Spleen (tissue), 11 donors: Measurements from ENCODE around the gene STK40. TPM values are rescaled to one million over a fixed set of nuclear protein-coding genes. Genes with fewer than 3 reads are reported as not detected.

Source experiments
- DNase-seq: peaks from one replicate; pipeline ENCODE4 v3.0.0-alpha.2; 2020
- H3K27ac ChIP-seq, 8 donors: fragments of 200-600 bp; sonication (generic) in 7 of 8; 1 replicate in 4 of 8; 2 replicates in 4 of 8; pipeline versions ENCODE4 v1.5.0 to v1.8.0; 2016 to 2021; ENCODE audit warnings: inconsistent platforms in 4 of 8, mild to moderate bottlenecking in 4 of 8, moderate library complexity in 1 of 8
- H3K27me3 ChIP-seq, 7 donors: fragments of 200-600 bp; sonication (generic) in 6 of 7; replicated peaks in 1 of 7; 1 replicate in 4 of 7; 2 replicates in 3 of 7; pipeline versions ENCODE4 v1.5.0 to v1.8.0; 2016 to 2021; ENCODE audit warnings: inconsistent platforms in 3 of 7, mild to moderate bottlenecking in 1 of 7
- H3K36me3 ChIP-seq, 6 donors: fragments of 200-600 bp; sonication (generic) in 5 of 6; 1 replicate in 4 of 6; 2 replicates in 2 of 6; pipeline versions ENCODE4 v1.5.0 to v1.8.0; 2016 to 2021; ENCODE audit warnings: inconsistent platforms in 2 of 6
- H3K4me1 ChIP-seq, 6 donors: fragments of 200-600 bp; sonication (generic) in 5 of 6; 1 replicate in 3 of 6; 2 replicates in 3 of 6; pipeline versions ENCODE4 v1.5.0 to v1.8.0; 2016 to 2021; ENCODE audit warnings: inconsistent platforms in 3 of 6
- H3K4me3 ChIP-seq, 8 donors: fragments of 200-600 bp; sonication (generic) in 7 of 8; 1 replicate in 4 of 8; 2 replicates in 4 of 8; pipeline versions ENCODE4 v1.5.0 to v1.8.0; 2016 to 2021; ENCODE audit warnings: inconsistent platforms in 4 of 8, mild to moderate bottlenecking in 4 of 8, moderate library complexity in 2 of 8
- H3K9me3 ChIP-seq, 8 donors: fragments of 200-600 bp; sonication (generic) in 7 of 8; 1 replicate in 4 of 8; 2 replicates in 4 of 8; pipeline versions ENCODE4 v1.5.0 to v1.8.0; 2016 to 2021; ENCODE audit warnings: inconsistent platforms in 4 of 8
- POLR2A ChIP-seq, 3 donors: fragments of 450-650 bp; IDR thresholded peaks; one replicate each; pipeline ENCODE4 v1.5.1; 2017; ENCODE audit warnings: antibody characterized with exemption in 3 of 3, mild to moderate bottlenecking in 1 of 3
- POLR2AphosphoS5 ChIP-seq, 3 donors: sonication (generic); formaldehyde crosslinking; IDR thresholded peaks; one replicate each; pipeline ENCODE4 v1.5.1; 2017; ENCODE audit warnings: antibody characterized with exemption in 3 of 3
- WGBS, 5 donors: extraction: QIAGEN DNeasy Blood & Tissue Kit in 3 of 5; methylation state at CpG; one replicate each; pipeline versions ENCODE4 v1.1.5 to v1.1.7; 2013 to 2018; 5-methylcytosine and 5-hydroxymethylcytosine counted together
- intact Hi-C: fragments of 100-400 bp; cut with DNase I; formaldehyde crosslinking; loops from one replicate; pipeline ENCODE4 v1.15.0; 2023; ENCODE audit warnings: low total_unique reads
- polyA plus RNA-seq, 3 donors: library from polyadenylated mRNA; stranded (reverse); fragments of 200-250 nt; gene quantifications; one replicate each; pipeline ENCODE4 v1.2.1, GENCODE V29; 2013
- total RNA-seq, 7 donors: library from RNA; depleted of rRNA in 3 of 7; stranded (reverse); fragments of >200 nt in 3 of 7; fragmentation: NEBNext Ultra II Directional in 4 of 7; extraction: Animal tissue kit (Norgen Biotek cat#: 25700) in 4 of 7; gene quantifications; one replicate each; pipeline versions ENCODE4 v1.1.0 to v1.2.1, GENCODE V29; 2016 to 2021
- TF ChIP-seq, protein P1 (sequence below), 11 experiments: fragments of 200-600 bp in 7 of 11; fragments of 450-650 bp in 4 of 11; sonication (generic) in 4 of 11; IDR thresholded peaks in 8 of 11; conservative IDR thresholded peaks in 3 of 11; 1 replicate in 7 of 11; 2 replicates in 4 of 11; pipeline versions ENCODE4 v1.4.0 to v1.8.0; 2016 to 2021; ENCODE audit warnings: antibody characterized with exemption in 11 of 11, inconsistent platforms in 4 of 11, mild to moderate bottlenecking in 1 of 11
- donor health status: healthy with polysubstance abuse.
- donor health status: DM: no; HTN: no; CAD: no; lungs with moderate emphysema.
- donor health status: DM: no; HTN: no; CAD: no.
- donor health status: Bipolar disorder and iron deficiency.
- donor health status: healthy.
- donor health status: DM: no; HTN: no; CAD: no.
- donor health status: DM: yes; HTN: yes; CAD: no.

Gene STK40
- total and polyA plus RNA-seq, 10 donors = 13.7 to 79.2 (median 48.9) TPM

DNA sequence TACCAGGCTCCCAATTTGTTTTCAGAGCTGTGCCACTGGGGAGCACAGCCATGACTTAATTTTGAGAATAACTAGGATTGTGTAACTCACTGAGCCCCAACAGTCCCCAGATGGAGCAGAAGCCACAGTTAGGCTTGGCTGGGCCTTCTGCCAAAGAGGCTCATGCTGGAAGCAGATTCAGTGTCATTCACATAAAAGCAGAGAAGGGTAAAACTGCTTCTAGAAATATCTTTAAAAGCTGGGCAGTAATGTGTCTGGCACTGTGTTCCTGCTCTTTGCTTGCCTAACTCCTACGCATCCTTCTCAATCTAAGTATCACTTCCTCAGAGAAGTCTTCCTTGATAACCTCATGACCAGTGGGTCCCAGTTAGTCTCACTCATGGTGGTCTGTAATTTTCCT is 20.3 kb downstream of the STK40 start:
- 34 to 50% (median 48%) methylated on average over 1 of the region's 1 CpG for WGBS, 5 donors

DNA sequence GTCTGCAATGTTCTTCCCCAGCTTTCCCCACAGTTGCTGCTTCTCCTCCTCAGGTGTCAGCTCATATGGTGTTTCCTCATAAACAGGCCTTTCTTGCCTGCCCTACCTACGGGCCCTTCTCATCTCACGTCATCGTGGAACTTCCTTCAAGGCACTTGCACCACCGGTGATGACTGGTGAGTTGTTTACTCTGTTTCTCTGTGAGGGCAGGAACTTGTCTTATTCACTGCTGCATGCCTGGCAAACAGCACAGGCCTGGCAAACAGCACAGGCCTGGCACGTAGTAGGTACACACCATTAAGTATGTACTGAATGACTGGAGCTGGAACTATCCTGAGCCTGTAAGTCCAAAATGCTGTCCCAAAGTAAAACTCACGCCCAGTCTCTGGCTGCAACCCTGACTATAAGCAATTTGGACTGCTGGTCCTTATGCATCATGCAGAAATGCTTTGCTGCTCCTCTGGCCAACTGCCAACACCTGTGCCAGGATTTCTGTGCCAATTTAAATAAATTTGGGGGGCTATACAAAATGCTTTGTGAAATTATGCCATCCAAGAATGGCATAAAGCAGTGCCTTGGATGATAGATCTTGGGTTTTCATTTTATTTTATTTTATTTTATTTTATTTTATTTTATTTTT is 25.7 kb downstream of the STK40 start:
- WGBS, 5 donors = 52 to 66% (median 61%) methylated on average over 6 of the region's 6 CpGs
- intact Hi-C loops = no loop called here
- Histone ChIP-seq H3K4me3 (peak overlapping the region in 1 of 8 donors; percentile 57), H3K9me3 (no peaks in the 10 kb centered on the region), H3K36me3 (peaks cover 0 to 91% (median 41%) of the 10 kb centered on the region in 6 donors), H3K4me1 (peaks cover 4 to 54% (median 35%) of the 10 kb centered on the region in 6 donors), H3K27ac (peak overlapping the region in 7 of 8 donors; percentile 61 to 90 (median 86)), H3K27me3 (no peaks in the 10 kb centered on the region)
- no peak for DNase-seq
- TF ChIP-seq POLR2AphosphoS5 (IDR thresholded peaks at IDR 0.05) = peak in 2 of 3 donors; percentile 9 to 83
- TF ChIP-seq POLR2A (IDR thresholded peaks at IDR 0.05) = no peak

More for the DNA sequence above, 20.3 kb downstream of the STK40 start:
- Histone ChIP-seq H3K4me3 (peak overlapping the region in 1 of 8 donors; percentile 54), H3K4me1 (peaks cover 27 to 86% (median 67%) of the 10 kb centered on the region in 6 donors), H3K27me3 (no peaks in the 10 kb centered on the region), H3K36me3 (peaks cover 0 to 60% (median 16%) of the 10 kb centered on the region in 6 donors), H3K27ac (peak overlapping the region in 7 of 8 donors; percentile 77 to 97 (median 84)), H3K9me3 (no peaks in the 10 kb centered on the region)
- intact Hi-C loops = no loop called here
- no peak for DNase-seq
- TF ChIP-seq POLR2AphosphoS5 (IDR thresholded peaks at IDR 0.05) = peak in 1 of 3 donors; percentile 4
- no peak for TF ChIP-seq POLR2A (IDR thresholded peaks at IDR 0.05)
- TF ChIP-seq, protein P1, sequence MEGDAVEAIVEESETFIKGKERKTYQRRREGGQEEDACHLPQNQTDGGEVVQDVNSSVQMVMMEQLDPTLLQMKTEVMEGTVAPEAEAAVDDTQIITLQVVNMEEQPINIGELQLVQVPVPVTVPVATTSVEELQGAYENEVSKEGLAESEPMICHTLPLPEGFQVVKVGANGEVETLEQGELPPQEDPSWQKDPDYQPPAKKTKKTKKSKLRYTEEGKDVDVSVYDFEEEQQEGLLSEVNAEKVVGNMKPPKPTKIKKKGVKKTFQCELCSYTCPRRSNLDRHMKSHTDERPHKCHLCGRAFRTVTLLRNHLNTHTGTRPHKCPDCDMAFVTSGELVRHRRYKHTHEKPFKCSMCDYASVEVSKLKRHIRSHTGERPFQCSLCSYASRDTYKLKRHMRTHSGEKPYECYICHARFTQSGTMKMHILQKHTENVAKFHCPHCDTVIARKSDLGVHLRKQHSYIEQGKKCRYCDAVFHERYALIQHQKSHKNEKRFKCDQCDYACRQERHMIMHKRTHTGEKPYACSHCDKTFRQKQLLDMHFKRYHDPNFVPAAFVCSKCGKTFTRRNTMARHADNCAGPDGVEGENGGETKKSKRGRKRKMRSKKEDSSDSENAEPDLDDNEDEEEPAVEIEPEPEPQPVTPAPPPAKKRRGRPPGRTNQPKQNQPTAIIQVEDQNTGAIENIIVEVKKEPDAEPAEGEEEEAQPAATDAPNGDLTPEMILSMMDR (IDR thresholded peaks at IDR 0.05 in 8 of 11, conservative IDR thresholded peaks at IDR 0.05 in 3 of 11) = no peak

DNA sequence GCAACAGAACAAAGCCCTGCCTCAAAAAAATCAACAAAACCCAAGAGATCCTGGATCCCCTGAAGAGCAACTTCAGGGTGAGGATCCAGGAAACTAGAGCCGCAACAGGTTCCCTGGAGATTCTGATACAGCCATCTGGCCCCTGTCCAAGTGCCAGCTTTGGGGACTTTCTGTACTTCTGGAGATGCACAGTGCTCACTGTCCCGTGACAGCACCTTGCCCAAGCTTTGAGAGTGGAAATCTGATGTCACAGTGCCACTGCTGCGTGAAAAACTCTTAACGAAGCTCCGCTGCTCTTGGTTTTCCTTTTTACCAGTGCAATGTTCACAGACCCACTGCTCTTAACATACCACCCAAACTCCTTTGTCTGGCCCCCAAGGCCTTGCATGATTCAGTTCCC is 26.3 kb downstream of the STK40 start:
- Histone ChIP-seq H3K27ac (peak overlapping the region in 7 of 8 donors; percentile 61 to 90 (median 86)), H3K9me3 (no peaks in the 10 kb centered on the region), H3K36me3 (peaks cover 0 to 94% (median 48%) of the 10 kb centered on the region in 6 donors), H3K4me1 (peaks cover 4 to 47% (median 31%) of the 10 kb centered on the region in 6 donors), H3K27me3 (no peaks in the 10 kb centered on the region), H3K4me3 (peak overlapping the region in 1 of 8 donors; percentile 57)
- 55 to 86% (median 68%) methylated on average over 5 of the region's 5 CpGs for WGBS, 5 donors
- intact Hi-C loops = no loop called here
- DNase-seq = no peak
- TF ChIP-seq, protein P1 (IDR thresholded peaks at IDR 0.05 in 8 of 11, conservative IDR thresholded peaks at IDR 0.05 in 3 of 11) = no peak
- TF ChIP-seq POLR2A (IDR thresholded peaks at IDR 0.05) (no peak), POLR2AphosphoS5 (IDR thresholded peaks at IDR 0.05) (no peak)

DNA sequence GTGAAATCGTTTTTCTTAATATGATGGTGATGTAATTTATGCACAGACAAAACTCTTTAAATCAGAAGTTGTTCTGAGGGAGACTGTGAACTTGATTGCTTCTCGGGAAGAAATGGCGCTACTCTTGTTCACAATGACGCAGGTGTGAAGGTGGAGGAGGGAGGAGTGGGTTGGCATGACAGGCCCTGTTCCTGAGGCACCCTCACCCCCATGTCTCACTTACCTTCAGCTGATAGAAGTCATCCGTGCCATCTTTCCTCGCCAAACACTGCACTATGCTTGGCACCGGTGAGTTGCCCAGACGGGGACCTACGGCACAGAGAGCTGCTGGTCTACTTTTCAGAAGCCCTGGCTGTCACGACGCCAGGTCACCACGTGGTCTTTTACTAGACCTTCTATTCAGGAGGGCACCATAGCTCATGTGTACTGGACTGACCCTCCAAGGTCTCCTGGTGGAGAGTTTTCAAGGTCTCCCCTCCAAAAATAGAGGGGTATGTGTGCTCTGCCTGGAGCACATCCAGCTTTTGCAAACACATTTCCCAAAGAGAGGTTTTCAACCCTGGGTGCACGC is 27.1 kb downstream of the STK40 start:
- no peaks in the 10 kb centered on the region for H3K9me3 ChIP-seq
- peak overlapping the region in 1 of 8 donors; percentile 57 for H3K4me3 ChIP-seq
- intact Hi-C loops = no loop called here
- peaks cover 4 to 49% (median 31%) of the 10 kb centered on the region in 6 donors for H3K4me1 ChIP-seq
- peak overlapping the region in 5 of 8 donors; percentile 61 to 90 (median 86) for H3K27ac ChIP-seq
- H3K27me3 ChIP-seq = no peaks in the 10 kb centered on the region
- 80 to 92% (median 88%) methylated on average over 13 of the region's 13 CpGs for WGBS, 5 donors
- H3K36me3 ChIP-seq = peaks cover 0 to 100% (median 55%) of the 10 kb centered on the region in 6 donors
- DNase-seq = no peak
- TF ChIP-seq POLR2A (IDR thresholded peaks at IDR 0.05) (no peak), POLR2AphosphoS5 (IDR thresholded peaks at IDR 0.05) (no peak)
- TF ChIP-seq, protein P1 (IDR thresholded peaks at IDR 0.05 in 8 of 11, conservative IDR thresholded peaks at IDR 0.05 in 3 of 11) = no peak
